ENCODE data around the gene MYH14.

- no peak for TF ChIP-seq CTCF (IDR thresholded peaks at IDR 0.05; ENCODE audit: low read depth, low read length, poor library complexity, severe bottlenecking)
- no peak for TF ChIP-seq EZH2phosphoT487 (IDR thresholded peaks at IDR 0.05; ENCODE audit: borderline replicate concordance, low read length)
These were observed 73.1 kb downstream of the MYH14 start for GRCh38 chr19:50276370-50277063.

Measured in DOHH2 (cell line).